ENCODE results near the gene ITM2B. TPM values are rescaled to one million over a fixed set of nuclear protein-coding genes. Genes with fewer than 3 reads are reported as not detected.

Gene ITM2B
- total RNA-seq, 1 experiment from 2014 or later, result 178 TPM

- no peak for TF ChIP-seq AFF4 (CRISPR knock-in tag; IDR thresholded peaks at IDR 0.05; ENCODE audit: borderline replicate concordance)
These were observed 31.1 kb downstream of the ITM2B start (continued) for GRCh38 chr13:48264058-48264457.

- Mint-ChIP-seq H3K27ac (peak overlapping the region; percentile 27), H3K9me3 (no peaks in the 10 kb centered on the region), H3K4me1 (peaks cover 17% of the 10 kb centered on the region), H3K36me3 (peaks cover 22% of the 10 kb centered on the region), H3K4me3 (no peak overlapping the region), H3K27me3 (ENCODE audit: low read depth) (no peaks in the 10 kb centered on the region)
- DNase-seq (ENCODE audit: low spot score) (no peak), ATAC-seq (no peak)
- TF ChIP-seq KAT7 (CRISPR knock-in tag; IDR thresholded peaks at IDR 0.05; ENCODE audit: borderline replicate concordance), result no peak
- no peak for TF ChIP-seq USF1 (CRISPR knock-in tag; IDR thresholded peaks at IDR 0.05)
- no peak for TF ChIP-seq CDX4 (CRISPR knock-in tag; IDR thresholded peaks at IDR 0.05; ENCODE audit: borderline replicate concordance)
- no peak for TF ChIP-seq GRHL2 (CRISPR knock-in tag; IDR thresholded peaks at IDR 0.05; ENCODE audit: insufficient replicate concordance, severe bottlenecking)
- TF ChIP-seq ESRRA (CRISPR knock-in tag; IDR thresholded peaks at IDR 0.05; ENCODE audit: borderline replicate concordance), result no peak
- no peak for TF ChIP-seq GTF2I (CRISPR knock-in tag; conservative IDR thresholded peaks at IDR 0.05)
- no peak for TF ChIP-seq ZBTB21 (CRISPR knock-in tag; IDR thresholded peaks at IDR 0.05; ENCODE audit: borderline replicate concordance)
- no peak for TF ChIP-seq ZNF232 (CRISPR knock-in tag; IDR thresholded peaks at IDR 0.05)
- no peak for TF ChIP-seq ZNF396 (CRISPR knock-in tag; IDR thresholded peaks at IDR 0.05; ENCODE audit: borderline replicate concordance)
- no peak for TF ChIP-seq FOXK1 (CRISPR knock-in tag; IDR thresholded peaks at IDR 0.05)
- no peak for TF ChIP-seq NFATC4 (CRISPR knock-in tag; IDR thresholded peaks at IDR 0.05)
- TF ChIP-seq PREB (CRISPR knock-in tag; IDR thresholded peaks at IDR 0.05; ENCODE audit: borderline replicate concordance), result no peak
- TF ChIP-seq STAT6 (CRISPR knock-in tag; conservative IDR thresholded peaks at IDR 0.05; ENCODE audit: low read depth), result no peak
- TF ChIP-seq FOXP4 (CRISPR knock-in tag; IDR thresholded peaks at IDR 0.05), result no peak
- ChIA-PET POLR2A (no interaction called here), CTCF (no interaction called here)
These were observed 32.3 kb downstream of the ITM2B start for GRCh38 chr13:48265217-48265815.
